GM21390 (cell line): Measurements from ENCODE around the gene NANOG.
"Not testable (repeated sequence)": the region's sequence is repeated elsewhere in the genome, so short reads cannot be mapped to it uniquely, and the experiment has no call there.

ENCODE experiments used
- ATAC-seq: cut with Tn5 transposase; IDR thresholded peaks from one replicate; pipeline ENCODE4 v1.9.1; 2021; ENCODE audit not compliant: unreplicated experiment

NANOG gene

DNA sequence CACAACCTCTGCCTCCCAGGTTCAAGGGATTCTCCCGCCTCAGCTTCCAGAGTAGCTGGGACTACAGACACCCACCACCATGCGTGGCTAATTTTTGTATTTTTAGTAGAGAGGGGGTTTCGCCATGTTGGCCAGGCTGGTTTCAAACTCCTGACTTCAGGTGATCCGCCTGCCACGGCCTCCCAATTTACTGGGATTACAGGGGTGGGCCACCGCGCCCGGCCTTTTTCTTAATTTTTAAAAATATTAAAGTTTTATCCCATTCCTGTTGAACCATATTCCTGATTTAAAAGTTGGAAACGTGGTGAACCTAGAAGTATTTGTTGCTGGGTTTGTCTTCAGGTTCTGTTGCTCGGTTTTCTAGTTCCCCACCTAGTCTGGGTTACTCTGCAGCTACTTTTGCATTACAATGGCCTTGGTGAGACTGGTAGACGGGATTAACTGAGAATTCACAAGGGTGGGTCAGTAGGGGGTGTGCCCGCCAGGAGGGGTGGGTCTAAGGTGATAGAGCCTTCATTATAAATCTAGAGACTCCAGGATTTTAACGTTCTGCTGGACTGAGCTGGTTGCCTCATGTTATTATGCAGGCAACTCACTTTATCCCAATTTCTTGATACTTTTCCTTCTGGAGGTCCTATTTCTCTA lies at the start of gene NANOG:
Gene NANOG, plus strand, starts transcription at position 519 of the 645 bp plus-strand sequence. CDS start 213 bp downstream, outside the sequence.
- ATAC-seq: not testable (repeated sequence)

GRCh38 chr12:7747246-7747645 lies 42.0 kb upstream of the NANOG start, which contains the start of gene CLEC4C:
Gene CLEC4C, minus strand, starts transcription at chr12:7747375. Its CDS starts 27 bp downstream, at chr12:7747348.
- no peak for ATAC-seq

GRCh38 chr12:7748852-7749251 lies 40.4 kb upstream of the NANOG start:
- ATAC-seq: no peak

GRCh38 chr12:7749442-7749841 lies 39.8 kb upstream of the NANOG start:
- ATAC-seq: no peak

DNA sequence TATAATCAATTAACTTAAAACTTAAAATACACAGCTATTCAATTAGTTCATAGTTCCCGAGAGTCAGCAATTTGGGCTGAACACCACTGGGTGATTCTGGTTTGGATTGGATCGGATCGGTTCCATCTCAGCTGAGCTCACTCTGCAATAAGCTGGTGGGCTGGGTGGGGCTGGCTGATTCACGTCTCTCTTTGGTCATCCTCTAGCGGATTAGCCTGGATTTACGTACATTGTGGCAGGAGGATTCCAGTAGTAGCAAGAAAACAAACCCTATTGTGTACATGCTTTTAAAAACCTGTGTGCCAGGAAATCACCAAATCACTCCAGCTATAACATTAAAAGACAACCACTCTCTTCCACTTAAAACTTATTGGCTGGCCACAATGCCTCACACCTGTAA lies 38.9 kb upstream of the NANOG start:
- no peak for ATAC-seq

DNA sequence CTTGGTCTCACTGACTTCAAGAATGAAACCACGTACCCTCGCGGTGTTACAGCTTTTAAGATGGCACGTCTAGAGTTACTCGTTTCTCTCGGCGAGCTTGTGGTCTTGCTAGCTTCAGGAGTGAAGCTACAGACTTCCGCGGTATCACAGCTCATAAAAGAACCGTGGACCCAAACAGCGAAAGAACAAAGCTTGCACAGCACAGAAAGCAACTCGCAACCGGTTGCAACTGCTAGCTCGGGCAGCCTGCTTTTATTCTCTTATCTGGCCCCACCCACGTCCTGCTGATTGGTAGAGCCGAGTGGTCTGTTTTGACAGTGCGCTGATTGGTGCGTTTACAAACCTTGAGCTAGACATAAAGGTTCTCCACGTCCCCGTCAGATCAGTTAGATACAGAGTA lies 37.8 kb upstream of the NANOG start:
- ATAC-seq: no peak

- ATAC-seq: not testable (repeated sequence)
These were observed 37.0 kb upstream of the NANOG start for GRCh38 chr12:7751941-7752922.

GRCh38 chr12:7755668-7756067 lies 33.5 kb upstream of the NANOG start:
- not testable (repeated sequence) for ATAC-seq

DNA sequence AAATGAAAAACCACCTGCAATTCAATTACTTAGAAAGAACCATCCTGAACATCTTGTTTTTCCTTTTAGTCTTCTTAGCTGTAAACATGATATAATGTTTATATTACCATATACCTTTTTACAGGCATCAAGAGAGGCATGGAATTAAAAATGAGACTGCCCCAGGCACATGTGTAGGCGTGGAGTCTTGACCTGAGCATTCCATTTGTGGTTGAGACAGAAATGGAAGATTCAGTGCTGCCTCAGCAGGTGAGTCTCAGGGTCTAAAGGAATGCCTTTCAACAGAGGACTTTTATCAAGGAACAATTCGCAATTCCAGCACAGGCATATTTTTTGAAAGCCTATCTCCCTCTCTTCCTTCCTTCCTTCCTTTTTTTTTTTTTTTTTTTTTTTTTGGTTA lies 32.2 kb upstream of the NANOG start:
- no peak for ATAC-seq

- ATAC-seq: no peak
These were observed 30.4 kb upstream of the NANOG start for GRCh38 chr12:7758766-7759140.

DNA sequence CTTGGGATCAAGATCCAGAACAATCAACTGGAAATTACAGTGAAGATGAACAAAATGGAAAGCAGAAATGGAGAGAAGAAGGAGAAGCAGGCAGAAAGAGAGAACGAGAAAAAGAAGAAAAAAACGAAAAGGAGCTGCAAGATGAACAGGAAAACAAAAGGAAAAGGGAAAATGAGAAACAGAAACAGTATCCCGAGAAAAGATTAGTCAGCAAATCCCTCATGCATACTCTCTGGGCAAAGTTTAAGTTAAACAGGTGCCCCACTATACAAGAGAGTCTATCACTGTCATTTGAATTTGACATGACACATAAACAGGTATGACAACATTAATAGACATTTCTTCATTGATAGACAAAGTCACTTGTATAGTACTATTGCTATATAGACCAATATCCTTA lies 19.2 kb upstream of the NANOG start:
- no peak for ATAC-seq

GRCh38 chr12:7781274-7781673 lies 7.9 kb upstream of the NANOG start:
- no peak for ATAC-seq

DNA sequence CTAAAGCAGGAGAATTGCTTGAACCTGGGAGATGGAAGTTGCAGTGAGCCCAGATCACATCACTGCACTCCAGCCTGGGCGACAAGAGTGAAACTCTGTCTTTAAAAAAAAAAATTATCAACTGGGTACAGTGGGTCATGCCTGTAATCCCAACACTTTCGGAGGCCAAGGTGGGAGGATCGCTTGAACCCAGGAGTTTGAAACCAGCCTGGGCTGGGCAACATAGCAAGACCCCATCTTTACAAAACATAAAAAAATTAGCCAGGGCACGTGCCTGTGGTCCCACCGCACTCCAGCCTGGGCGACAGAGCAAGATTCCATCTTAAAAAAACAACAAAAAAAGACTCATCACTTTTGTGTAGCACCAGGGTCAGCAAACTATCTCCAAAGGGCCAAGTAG lies 7.1 kb upstream of the NANOG start:
- ATAC-seq: no peak

GRCh38 chr12:7783433-7783832 lies 5.8 kb upstream of the NANOG start:
- not testable (repeated sequence) for ATAC-seq

DNA sequence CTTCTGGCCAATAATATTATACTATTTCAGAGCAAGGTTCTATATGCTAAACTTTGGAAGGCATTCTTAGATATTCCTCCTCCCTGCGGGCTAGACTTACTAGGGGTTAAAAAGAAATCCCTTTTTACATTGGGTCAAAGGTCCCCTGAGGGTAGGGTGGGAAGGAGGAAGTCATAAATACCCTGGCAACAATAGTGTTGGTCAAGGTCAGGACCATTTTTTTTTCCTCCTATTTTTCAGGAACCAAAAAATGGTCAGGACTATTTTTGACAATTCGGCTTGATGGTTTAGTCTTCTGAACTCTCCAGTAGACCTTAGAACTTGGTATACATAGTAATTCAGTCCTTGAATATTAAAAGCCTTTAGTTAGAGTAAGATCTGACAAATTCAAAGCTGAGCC lies 4.5 kb upstream of the NANOG start:
- no peak for ATAC-seq

DNA sequence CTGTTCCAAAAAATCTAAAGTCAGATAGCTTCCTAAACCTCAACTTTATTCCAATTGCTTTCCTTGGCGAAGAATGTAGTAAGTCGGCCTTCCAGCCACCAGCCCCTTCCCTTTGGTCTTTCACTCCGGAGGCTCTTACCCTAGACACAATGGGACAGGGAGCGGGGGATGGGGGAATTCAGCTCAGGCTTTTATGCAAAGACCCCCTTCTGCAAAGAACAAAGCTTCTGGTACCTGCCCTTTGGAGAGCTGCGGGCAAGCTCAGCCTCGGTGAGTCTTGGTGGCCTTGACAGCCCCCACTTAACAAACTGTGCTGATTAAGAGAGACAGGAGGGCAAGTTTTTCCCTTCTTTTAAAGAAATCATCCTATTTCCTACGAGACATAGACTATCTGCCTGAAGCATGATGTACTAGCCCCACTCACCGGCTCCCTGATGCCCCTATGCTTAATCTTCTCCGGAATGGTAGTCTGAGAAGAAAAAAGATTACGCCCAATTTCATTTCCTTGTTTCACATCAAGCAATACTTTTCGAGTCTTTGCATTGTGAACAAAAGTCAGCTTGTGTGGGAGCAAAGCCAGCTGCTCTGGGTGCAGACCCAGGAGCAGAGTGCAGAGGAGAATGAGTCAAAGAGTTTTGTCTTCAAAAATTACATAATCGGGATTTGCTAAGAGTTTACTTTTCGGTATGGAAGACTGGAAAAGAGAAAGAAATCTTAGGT lies 1.5 kb upstream of the NANOG start:
- no peak for ATAC-seq

DNA sequence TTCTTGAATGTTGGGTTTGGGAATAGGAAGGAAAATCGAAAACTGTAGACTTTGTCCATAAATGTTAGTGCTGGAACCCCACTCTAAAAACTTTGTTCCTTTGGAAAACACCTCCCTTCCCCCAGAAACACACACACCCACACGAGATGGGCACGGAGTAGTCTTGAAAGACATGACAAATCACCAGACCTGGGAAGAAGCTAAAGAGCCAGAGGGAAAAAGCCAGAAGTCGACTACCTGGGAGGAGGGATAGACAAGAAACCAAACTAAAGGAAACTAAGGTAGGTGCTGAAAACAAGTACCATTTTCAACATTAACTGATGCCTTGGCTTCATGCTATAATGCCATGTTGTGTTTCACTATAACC lies 925 bp upstream of the NANOG start:
- ATAC-seq: no peak

- no peak for ATAC-seq
These were observed 4.0 kb downstream of the NANOG start for GRCh38 chr12:7793211-7793610.

- ATAC-seq: not testable (repeated sequence)
These were observed 8.1 kb downstream of the NANOG start for GRCh38 chr12:7797269-7797668.

GRCh38 chr12:7797698-7798398 lies 8.6 kb downstream of the NANOG start:
- no peak for ATAC-seq
